Measurements from ENCODE around the gene POGZ.

The POGZ gene

DNA sequence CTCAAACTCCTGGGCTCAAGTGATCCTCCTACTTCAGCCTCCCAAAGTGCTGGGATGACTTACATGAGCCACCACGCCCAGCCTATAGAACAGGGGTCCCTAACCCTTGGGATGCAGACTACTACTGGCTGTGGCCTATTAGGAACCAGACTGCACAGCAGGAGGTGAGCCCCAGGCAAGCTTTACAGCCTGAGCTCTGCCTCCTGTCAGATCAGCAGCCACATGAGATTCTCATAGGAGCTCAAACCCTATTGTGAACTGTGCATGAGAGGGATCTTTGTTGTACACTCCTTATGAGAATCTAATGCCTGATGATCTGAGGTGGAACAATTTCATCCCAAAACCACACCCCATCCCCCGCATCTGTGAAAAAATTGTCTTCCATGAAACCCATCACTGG is 73.3 kb downstream of the POGZ start:
- TF ChIP-seq ZNF274 (IDR thresholded peaks at IDR 0.05; ENCODE audit: low read depth, low read length) = no peak
- no peak overlapping the region for H3K4me3 ChIP-seq (ENCODE audit: low read length)

DNA sequence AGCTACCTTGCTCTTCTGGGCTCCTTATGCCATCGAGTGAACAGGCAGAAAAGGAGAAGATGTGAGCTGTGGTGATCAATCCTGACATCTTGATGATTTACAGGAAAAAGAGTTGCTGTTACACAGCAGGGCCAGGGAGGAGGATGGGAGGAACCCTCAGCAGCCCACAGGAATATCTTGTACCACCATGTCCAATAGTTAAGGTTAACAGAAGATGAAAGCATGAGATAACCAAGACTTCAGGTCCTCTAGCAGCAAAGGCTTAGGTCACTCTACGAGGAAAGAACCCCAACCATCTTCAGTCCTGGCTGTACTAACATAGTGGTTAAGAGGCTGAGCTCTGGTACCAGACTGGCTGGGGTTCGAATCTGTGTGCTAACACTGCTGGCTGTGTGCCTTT is 74.7 kb downstream of the POGZ start:
- H3K4me3 ChIP-seq (ENCODE audit: low read length) = no peak overlapping the region
- no peak for TF ChIP-seq ZNF274 (IDR thresholded peaks at IDR 0.05; ENCODE audit: low read depth, low read length)

DNA sequence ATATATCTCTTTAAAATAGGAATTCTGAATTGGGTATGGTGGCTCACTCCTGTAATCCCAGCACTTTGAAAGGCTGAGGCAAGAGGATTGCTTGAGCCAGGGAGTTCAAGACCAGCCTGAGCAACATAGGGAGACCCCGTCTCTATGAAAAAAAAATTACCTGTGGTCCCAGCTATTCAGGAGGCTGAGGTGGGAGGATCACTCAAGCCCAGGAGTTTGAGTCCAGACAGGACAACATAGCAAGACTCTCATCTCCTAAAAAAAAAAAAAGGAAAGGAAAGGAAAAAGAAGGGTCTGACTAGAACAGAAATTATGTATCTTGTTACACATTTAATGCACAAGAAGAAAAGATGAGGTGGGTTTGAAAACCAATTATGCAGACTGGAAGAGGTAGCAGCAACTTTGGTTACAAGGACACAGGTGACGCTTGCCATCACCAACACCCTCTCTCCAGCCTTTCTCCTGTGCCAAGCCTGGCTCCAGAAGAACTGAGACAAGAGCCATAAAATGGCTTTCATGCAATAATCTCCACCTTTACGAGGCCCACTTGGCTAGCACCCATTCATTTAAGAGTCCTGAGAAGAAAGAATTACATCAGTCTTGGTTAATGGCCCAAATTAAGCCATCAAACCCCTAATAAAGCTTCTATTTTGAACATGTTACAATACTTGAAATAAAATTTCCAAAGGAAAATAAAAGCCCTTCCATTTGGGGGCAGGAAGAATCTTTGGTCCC is 82.0 kb downstream of the POGZ start:
- no peak for TF ChIP-seq ZNF274 (IDR thresholded peaks at IDR 0.05; ENCODE audit: low read depth, low read length)
- no peak overlapping the region for H3K4me3 ChIP-seq (ENCODE audit: low read length)

- no peak overlapping the region for H3K4me3 ChIP-seq (ENCODE audit: low read length)
- no peak for TF ChIP-seq ZNF274 (IDR thresholded peaks at IDR 0.05; ENCODE audit: low read depth, low read length)
Measured at GRCh38 chr1:151373196-151373595, 86.1 kb downstream of the POGZ start.

DNA sequence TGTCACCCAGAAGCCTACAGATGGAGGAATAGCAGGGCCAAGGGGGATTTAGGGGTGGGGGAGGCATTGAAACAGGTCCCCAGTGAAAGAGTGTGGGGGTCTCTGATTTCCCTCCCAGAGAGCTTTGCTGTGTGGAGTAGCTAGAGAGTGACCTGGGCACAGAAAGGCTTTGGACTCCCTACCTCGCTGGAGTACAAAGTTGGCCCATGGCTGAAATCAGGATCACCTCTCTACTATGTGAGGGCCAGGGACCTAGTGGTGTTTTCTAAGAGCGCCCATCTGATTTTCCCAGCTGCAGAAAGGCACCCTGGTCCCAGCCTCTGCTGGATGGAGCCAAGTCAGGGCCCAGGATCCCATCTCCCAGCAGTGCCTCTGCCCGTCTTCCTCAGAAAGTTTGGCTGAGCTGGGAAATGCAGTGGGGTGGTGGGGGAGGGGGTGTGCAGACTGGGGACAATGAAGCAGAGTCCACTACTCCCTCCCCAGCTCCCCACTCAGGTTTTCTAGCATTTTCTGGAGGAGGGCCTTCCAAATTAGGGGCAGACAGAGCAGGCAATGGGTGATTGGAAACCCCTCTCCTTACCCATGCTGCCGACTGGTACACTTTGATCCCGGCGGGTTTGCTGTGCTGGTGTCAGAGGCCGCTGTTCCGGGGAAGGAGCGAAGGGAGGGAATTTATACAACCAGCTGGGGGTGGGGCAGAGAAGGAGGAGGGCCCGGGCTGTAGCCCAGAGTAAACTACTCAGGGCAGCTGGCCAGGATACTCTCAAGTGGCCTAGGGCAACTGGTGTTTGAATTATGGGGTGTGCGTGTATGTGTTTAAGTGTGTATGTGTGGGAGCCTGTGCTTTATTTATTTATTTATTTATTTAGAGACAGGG is 87.0 kb downstream of the POGZ start, which contains the start of gene SELENBP1:
TSS of gene SELENBP1 (minus strand) at position 648 of the 877 bp plus-strand sequence. CDS start at position 584, 64 bp downstream.
- TF ChIP-seq ZNF274 (IDR thresholded peaks at IDR 0.05; ENCODE audit: low read depth, low read length) = no peak
- H3K4me3 ChIP-seq (ENCODE audit: low read length) = no peak within 1 kb of the TSS

GRCh38 chr1:151371370-151372057 is 87.8 kb downstream of the POGZ start:
- TF ChIP-seq ZNF274 (IDR thresholded peaks at IDR 0.05; ENCODE audit: low read depth, low read length) = no peak
- H3K4me3 ChIP-seq (ENCODE audit: low read length) = no peak overlapping the region

DNA sequence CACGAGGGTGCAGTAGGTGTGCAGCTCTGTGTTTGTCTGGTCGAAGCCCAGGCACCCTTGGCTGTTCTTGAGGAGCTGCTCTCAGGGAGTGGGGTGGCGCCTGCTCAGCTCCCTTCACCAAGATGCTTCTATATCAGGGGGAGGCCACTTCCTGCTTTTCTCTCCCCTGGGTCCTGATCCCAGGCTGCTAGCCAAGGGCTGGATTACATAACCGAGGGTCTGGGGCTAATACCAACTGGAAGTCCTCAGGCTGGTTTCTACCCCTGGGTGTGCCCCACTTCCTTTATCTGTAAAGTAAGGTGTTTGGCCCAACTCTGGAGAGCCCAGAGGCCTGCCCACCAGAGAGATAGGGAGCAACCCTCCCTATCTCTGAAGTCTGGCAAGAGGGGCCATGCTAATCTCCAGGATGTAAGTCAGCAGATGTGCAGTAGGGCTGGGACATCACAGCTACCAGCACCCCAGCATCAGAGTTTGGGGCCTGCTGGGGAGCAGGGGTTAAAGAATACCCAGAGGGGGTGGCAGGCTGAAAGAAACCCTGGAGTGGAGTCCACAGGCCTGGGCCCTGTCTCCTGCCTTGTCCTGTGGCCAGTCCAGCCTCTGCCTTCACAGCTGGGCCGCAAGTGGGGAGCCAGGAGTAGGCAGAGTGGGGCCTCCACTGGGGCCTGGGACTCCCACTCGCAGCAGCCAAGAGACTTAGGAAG is 88.9 kb downstream of the POGZ start:
- TF ChIP-seq ZNF274 (IDR thresholded peaks at IDR 0.05; ENCODE audit: low read depth, low read length) = no peak
- no peak overlapping the region for H3K4me3 ChIP-seq (ENCODE audit: low read length)

GRCh38 chr1:151369621-151370048 is 89.7 kb downstream of the POGZ start:
- TF ChIP-seq ZNF274 (IDR thresholded peaks at IDR 0.05; ENCODE audit: low read depth, low read length) = no peak
- no peak overlapping the region for H3K4me3 ChIP-seq (ENCODE audit: low read length)

GRCh38 chr1:151369302-151369610 is 90.0 kb downstream of the POGZ start:
- no peak for TF ChIP-seq ZNF274 (IDR thresholded peaks at IDR 0.05; ENCODE audit: low read depth, low read length)
- H3K4me3 ChIP-seq (ENCODE audit: low read length) = no peak overlapping the region

GRCh38 chr1:151368393-151369301 is 90.6 kb downstream of the POGZ start:
- TF ChIP-seq ZNF274 (IDR thresholded peaks at IDR 0.05; ENCODE audit: low read depth, low read length) = no peak
- H3K4me3 ChIP-seq (ENCODE audit: low read length) = no peak overlapping the region

DNA sequence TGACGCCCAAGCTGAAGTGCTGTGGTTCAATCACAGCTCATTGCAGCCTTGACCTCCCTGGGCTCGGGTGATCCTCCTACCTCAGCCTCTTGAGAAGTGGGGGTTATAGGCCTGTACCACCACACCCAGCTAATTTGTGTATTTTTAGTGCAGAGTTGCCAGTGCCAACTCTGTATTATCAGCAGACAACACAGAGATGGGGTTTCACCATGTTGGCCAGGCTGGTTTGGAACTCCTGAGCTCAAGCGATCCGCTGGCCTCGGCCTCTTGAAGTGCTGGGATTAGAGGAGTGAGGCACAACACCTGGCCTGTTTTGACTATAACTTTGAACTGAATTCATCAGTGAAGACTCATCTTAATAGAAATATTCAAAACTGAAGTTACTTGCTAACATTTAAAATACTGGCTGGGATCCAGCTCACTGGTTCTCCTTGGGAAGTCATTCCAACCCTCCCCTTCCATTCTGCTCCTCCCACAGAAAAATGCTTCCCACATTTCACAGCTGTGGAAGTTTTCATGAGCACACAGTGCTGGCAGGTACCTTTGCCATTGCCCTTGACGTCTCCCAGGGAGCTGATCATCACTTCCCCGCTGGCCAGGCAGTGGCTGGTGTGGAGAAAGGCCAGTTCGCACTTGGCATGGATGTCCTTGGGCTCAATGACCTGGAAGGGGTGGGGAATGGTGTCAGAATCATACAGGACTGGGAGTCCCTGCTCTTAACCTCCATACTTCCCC is 91.5 kb downstream of the POGZ start:
- TF ChIP-seq ZNF274 (IDR thresholded peaks at IDR 0.05; ENCODE audit: low read depth, low read length) = no peak
- no peak overlapping the region for H3K4me3 ChIP-seq (ENCODE audit: low read length)

DNA sequence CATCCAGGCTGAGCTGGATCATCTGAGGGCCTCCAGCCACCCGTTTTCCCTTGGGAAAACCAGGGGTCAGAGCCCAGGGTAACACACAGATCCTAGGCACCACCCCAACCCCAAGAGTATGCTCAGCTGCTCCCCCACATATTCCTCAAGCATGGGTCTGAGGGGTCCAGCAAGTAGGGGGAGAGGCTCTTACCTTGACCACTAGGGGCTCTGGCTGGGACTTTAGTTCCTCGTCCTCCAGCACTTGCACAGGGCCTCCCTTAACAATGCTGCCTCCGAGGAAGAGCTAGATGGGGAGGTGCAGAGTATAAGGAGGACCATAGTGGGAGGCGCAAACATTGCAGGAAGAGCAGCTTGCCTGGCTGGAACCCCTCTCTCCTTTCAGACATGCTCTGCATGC is 94.3 kb downstream of the POGZ start:
- H3K4me3 ChIP-seq (ENCODE audit: low read length) = no peak overlapping the region
- no peak for TF ChIP-seq ZNF274 (IDR thresholded peaks at IDR 0.05; ENCODE audit: low read depth, low read length)

Measured in GM08714 (cell line).